ENCODE data around the gene FTCDNL1.
A peak's percentile ranks its signal among the peaks of the same experiment; 100 is the strongest.

FTCDNL1 gene

DNA sequence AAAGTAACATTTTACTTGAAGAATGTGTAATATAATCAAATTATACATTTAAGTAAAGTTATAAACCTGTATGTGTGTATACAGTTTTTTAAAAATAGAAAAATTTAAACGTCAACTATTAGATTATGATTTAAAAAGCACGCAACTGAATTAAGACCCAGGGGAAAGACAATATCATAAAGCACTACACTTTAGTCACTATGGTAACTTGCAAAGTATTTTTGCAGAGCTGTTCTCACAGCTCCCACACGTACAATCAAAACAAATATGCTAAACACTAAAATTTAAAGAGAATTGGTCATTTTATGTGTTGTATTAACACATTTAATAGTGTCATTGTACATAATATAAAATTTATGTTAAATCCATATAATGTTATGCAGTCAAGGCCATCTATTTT, 59.7 kb downstream of the FTCDNL1 start:
- no peak for DNase-seq (ENCODE audit: low read depth)

DNA sequence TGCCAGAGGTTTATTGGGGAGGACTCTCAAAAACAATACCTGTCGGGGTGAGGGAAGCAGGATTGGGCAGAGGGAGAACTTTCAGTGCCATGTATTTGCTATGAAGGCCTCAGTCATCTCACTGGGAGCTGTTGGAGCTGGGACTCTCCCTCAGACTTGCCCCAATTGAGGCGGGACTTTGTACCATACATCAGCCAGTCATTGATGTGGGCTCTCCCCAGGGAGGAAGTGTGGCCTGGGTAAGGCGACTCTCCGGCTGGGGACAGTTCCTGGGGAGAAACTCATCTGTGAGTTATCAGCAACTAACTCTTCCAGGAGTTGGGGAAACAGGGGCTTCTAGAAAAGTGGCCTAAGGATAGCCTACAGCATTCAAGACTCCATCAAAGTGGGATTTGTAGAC, 66.5 kb downstream of the FTCDNL1 start:
- no peak for DNase-seq (ENCODE audit: low read depth)

DNA sequence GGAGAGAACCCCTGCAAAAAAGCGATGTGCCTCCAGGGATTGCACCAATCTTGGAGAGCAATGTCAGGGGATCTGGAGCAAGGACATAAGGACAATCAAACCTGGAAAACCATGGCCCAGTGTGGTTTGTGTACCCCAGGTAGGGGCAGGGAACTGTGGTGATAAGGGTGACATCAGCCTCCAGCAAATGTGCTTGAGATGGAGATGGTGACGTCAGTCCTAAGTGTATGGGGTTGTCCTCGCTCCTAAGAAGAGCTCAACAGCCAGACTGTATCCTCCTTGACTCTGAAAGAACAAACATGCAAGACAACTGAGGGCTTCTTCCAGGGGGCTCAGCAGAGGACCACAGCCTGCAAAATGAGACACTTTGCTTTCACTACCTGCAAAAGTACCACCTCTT, 71.4 kb downstream of the FTCDNL1 start:
- DNase-seq (ENCODE audit: low read depth), result no peak

DNA sequence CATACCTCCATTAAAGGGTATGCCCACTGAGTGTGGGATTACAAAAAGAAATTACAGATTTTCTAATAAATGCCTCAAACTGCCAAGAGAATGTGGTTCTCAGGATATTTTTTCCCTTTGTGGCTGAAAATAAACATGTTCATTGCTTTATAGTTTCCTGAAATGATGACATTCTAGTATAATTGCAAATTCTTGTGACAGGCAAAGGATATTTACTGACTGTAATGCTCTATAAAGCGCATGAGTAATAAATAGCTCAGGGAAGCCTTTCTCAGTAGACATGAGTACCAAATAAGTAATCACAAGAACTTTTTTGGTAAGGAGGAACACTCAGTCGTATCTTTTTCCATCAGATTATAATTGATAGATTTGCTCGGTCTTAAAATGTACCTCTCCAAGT, 72.3 kb downstream of the FTCDNL1 start:
- peak; percentile 9 for DNase-seq (ENCODE audit: low read depth)

DNA sequence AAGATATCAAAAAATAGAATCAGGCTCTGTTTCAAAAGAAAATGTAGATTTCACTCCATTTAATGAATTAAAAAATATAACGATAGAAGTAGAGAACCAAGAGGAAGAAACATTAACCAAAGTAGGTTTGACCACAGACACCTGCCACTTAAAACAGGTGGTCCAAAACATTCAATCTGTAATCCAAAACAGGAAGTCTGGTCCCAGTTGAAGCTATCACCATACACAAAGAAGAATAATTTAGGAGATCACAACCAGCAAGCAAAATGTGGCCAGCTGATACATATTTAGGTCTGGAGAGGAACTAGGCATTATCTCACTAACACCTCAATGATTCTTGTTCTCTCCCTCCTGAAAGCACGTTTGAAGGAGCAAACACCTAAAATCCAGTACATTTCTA, 73.1 kb downstream of the FTCDNL1 start:
- DNase-seq (ENCODE audit: low read depth), result no peak

DNA sequence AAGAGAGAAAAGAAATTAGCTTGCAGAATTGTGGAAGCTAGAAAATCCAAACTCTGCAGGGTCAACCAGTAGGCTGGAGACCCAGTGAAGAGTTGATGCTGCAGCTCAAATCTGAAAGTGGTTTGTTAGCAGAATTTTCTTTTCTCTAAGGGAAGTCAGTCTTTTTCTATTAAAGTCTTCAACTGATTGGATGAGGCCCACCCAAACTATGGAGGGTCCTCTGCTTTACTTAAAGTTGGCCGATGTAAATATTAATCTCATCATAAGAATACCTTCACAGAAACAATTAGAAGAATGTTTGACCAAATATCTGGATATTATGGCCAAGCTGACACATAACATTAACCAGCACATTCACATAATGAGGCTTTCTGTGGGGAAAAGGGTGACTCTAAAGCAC, 73.7 kb downstream of the FTCDNL1 start:
- DNase-seq (ENCODE audit: low read depth), result no peak

DNA sequence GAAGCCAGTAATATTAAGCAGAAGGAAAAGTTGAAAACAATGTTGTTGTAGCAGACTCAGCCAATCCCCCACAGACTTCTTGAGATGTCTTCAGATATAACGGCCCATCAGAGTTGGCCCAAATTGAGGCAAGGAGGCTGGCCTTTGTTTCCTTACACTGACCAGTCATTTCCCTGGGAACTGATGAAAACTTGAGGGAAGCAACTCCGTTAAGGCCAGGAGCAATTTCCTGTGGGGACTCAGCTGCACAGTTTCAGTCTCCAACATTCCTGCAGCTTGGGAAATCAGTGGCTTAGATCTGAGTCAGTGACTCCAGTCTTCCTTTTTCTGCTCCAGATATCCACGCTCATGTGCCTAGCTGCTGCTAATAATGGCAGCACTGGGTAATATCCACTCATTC, 75.7 kb downstream of the FTCDNL1 start:
- peak; percentile 14 for DNase-seq (ENCODE audit: low read depth)

DNA sequence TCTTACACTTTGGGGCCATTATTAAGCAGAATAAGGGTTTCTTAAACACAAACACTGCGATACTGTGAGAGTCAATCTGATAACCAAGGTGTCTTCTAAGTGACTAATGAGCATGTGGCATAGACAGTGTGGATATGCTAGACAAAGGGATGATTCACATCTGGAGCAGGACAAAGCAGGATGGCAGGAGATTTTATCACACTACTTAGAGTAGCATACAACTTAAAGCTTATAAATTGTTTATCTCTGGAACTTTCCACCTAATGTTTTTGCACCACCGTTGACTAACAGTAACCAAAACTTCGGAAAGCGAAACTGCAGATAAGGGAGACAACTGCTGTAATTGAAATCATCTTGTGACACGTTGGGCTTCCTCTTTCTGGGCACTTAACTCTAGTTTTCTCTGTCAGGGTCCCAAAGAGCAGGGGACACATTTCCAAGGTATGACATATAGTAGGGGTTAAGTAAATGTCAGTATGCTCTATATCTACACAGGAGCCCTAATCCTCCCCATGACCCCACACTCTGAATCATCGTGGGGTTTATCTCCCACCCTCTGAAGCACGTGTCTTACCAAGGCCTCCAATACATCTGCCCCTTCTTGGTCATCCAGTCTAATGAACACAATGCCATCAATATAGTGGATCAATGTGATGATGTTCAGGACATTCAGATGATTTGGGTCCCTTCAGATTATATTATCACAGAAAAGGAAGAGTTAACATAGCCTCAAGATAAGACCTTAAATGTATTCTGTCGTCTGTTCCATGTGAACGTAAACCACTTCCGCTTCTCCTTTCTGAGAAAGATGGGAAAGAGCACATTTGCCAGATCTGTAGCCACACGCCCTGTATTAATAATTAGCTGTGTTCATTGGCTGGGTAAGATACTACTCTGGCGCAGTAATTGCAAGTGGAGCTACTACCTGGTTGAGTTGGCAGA, 78.7 kb downstream of the FTCDNL1 start:
- no peak for DNase-seq (ENCODE audit: low read depth)

DNA sequence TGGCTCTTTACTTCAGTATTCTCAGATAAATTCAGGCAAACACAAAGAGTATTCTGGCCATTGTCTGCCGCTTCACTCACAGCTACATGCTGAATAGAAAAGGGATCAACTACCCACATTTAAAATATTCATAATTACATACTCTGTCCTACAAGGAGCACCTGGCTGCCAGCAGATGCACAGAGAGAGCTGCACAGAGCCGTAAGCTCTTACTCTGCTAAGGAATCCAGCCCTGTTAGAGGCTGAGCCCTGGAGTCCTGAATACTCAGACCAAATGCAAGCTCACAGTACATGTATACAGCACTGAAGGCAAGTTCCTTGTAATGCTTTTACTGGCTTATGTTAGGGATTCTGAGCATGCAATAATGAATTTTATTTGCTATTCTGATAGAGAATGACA, 80.3 kb downstream of the FTCDNL1 start:
- no peak for DNase-seq (ENCODE audit: low read depth)

DNA sequence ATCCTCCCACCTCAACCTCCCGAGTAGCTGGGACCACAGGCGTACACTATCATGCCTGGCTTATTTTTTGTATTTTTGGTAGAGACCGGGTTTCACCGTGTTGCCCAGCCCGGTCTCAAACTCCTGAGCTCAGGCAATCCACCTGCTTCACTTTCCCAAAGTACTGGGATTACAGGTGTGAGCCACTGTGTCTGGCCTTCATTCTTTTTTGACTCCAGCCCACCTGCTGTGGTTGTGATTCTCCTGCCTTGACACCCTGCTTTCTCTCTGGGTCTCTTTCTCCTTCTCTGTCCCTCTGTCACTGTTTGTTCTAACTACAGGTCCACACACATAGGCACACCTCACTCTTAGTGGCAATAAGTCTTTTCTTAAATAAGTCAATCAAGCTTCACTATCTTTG, 85.3 kb downstream of the FTCDNL1 start:
- no peak for DNase-seq (ENCODE audit: low read depth)

DNA sequence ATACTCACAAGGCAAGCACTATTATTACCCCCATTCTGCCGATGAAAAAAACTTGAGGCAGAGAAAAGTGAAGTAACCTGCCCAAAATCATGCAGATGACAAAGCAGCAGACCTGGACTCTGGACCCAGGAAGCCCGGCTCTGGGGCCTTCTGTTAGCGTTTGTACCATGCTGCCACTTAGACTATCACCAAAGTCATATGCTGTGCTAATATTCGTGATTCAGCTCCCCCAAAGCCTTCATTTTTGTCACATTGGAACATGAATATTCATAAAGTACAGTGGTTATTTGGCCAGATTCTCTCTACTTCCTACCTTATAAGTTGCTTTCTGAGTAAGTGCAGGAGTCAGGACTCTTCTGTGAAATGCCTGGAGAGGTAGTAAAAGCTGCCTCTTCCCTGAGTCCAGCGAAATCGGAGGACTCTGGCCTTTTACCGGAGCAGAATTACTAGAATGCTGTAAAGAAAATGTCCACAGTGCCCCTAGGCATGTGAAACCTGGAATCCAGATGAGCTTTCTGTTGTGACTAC, 86.7 kb downstream of the FTCDNL1 start:
- DNase-seq (ENCODE audit: low read depth), result no peak

DNA sequence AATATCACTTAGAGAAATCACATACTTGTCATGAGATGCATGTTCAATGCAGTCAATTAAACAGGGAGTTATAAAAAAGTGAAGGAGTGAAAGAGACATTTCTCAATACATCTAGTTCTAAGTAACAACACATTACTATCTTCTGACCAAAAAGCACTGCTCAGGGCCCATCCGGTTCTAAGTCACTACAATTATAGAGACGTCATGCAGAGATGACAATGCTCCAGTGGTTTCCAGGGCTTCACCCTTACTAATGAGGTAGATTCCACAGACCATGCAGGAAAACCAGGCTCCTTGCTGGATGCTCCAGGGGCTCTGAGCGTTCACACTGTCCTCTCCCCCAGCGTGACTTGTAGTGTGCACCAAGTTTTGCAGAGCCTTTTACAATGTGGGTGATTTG, 88.0 kb downstream of the FTCDNL1 start:
- DNase-seq (ENCODE audit: low read depth), result no peak

DNA sequence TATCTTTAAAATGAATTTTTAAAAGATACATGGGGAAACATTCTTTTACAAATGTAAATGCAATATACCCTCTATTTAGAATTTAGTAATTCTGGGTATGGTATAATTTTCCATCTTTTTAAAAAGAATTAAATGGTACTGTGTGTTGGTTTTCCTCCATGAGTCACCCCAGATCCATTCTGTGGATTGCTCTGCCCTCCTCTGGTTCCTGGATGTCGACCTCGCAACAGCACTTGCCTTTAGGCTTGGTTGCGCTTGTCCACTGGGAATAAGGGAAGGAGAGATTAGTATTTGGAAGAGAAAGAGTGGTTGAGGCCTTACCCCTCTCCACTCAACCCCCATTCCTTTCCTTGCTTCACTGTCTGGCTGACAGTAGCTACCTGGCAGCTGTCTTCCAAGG, 90.4 kb downstream of the FTCDNL1 start:
- DNase-seq (ENCODE audit: low read depth), result no peak

DNA sequence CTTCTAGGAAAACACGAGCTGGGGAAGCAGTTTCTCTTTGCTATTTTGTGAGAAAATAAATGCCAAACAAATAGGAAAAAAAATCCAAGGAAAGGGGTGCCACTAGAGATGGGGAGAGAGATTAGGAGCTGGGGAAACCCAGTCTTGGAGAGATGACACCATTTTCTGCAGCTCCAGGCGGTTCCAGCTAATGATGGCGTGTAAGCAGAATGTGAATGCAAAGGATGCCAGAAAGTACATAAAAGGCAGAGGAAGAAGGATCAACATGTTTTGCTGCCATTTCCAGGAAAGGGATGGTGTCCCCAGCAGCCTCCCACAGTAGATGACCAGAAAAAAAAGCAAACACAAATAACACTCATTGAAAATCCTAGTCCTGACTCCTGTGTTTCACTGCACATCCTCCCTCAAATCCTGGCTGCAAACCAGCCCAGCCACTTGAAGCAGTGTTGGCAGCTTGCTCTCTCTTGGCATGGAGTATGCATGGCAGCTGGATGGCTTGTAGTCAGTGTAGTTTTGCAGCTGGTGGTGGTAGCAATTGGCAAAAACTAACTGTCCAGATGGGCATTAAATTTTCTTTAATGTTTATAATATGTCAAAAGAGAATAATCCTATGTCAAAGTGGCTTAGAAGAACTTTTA, 93.6 kb downstream of the FTCDNL1 start:
- no peak for DNase-seq (ENCODE audit: low read depth)

DNA sequence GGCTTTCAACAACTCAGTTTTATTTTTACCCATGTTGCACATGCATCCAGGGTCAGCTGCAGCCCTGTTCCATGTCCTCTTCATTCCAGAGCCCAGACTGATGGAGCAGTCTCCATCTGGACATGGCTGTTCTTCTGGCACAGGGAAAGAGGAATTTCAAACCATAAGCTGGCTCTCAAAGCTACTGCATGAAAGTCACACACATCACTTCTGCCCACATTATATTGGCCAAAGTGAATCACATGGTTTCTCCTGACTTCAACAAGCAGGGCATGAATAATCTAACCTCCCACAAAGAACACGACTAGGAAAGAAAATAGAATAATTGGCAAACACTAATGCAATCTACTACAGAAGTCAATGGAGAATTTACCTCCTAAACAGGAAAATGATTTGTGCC, 94.2 kb downstream of the FTCDNL1 start:
- no peak for DNase-seq (ENCODE audit: low read depth)

DNA sequence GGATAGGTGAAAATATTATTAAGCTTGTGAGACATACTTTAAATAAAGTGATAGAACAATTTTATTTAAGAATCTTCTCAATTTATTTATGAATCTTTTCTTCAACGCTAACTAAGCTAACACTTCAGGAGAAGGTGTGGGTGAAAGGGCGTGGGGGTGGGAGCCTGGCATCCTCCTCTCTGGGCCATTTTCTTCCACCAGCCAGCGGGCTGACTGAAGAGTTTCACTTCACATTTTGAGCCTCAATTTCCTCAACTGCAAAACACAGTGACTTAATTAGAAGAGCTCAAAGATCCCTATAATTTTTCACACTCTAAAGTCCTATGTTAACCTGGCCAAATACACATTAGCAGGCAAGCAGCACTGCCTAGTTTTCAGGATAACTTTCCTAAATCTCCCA, 94.8 kb downstream of the FTCDNL1 start:
- DNase-seq (ENCODE audit: low read depth), result no peak

DNA sequence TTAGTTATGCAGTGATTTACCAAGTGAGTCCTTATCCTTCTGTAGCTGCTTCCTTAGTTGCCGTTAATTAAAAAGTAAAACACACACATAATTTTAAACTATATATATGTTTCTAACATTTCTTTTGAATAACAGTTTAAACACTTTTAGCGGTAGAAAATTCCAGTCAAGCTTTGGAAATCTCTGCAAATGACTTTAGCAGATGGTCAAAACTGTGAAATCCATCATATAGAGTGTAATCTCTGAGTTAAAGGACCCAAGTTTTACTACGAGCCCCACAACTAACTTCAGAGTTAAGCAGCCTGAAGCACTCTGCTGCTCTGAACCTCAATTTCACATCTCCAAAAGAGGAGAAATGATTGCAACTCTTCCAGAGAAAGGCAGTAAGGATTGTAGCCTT, 96.2 kb downstream of the FTCDNL1 start:
- no peak for DNase-seq (ENCODE audit: low read depth)

DNA sequence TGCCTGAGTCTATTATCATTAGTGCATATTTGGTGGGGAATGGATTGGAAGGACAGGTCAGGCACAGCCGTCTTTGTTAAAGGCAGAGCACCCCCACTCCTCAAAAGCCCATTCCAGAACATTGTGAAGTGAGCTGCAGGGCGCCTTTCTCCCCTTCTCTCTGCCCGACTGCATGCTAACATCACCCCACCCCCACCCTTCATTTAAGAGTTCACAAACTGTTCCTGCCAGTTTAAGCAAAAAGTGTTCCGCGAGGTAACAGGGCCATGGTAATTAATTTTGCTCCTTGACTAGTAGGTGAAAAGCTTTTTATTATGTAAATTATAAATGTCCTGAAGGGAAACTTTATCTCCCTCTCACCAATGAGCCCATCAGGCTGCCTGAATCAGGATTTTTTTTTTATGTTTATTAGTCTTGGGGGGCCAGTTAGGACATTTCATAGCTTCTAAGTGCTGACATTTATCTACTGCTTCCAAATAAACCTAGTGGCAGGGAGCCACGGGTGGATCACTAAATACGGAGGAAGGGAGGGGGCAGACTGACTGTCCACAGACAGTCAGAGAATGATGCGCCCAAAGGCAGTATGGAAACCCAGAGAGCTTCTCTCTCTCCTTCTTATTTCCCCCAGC, 99.4 kb downstream of the FTCDNL1 start:
- DNase-seq (ENCODE audit: low read depth), result no peak

DNA sequence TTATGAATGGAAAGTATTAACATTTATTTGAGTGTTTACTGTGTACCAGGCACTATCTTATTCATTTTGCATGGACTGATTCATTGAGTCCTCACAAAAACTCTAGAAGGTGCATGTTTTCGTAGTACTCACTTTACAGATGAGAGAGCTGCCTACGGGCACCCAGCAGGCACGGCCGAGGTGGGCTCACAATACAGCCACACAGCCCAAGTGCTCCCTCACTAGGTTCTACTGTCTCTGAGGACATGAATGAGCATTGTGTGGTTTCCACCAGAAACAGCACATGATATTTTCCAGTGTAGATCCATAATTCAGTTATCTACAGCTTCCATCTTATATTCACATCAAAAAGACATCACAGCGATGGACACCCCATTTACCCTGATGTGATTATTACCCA, 101.4 kb downstream of the FTCDNL1 start:
- no peak for DNase-seq (ENCODE audit: low read depth)

DNA sequence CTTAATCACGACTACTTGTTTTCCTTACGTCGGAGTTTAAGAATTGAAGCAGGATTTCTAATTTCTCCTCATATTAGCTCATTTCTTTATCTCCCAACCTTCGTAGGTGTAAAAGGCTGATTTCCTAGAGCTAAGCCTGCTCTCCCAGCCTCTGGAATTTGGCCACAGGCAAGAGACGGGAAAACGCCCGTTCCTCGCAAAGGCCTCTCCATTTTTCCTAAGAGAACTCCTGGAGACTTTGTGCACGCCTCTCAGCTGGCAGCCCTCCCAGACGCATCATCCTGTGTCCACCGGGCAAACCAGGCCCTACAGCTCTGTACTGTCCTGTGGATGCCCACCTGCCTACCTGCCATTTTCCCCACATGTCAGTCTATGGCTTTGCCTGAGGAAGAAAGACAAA, 106.3 kb downstream of the FTCDNL1 start:
- DNase-seq (ENCODE audit: low read depth), result no peak

DNA sequence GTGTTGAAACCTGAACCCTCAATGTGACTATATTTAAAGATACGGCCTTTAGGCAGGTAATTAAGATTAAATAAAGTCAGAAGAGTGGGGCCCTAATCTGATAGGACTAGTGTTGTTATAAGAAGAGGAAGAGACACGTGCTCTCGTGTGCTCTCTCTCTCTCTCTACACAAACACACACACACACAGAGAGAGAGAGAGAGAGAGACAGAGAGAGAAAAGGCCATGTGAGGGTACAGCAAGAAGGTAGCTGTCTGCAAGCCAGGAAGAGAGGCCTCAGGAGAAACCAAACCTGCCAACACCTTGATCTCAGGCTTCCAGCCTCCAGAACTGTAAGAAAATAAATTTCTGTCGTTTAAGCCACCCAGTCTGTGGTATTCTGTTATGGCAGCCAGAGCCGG, 106.7 kb downstream of the FTCDNL1 start:
- no peak for DNase-seq (ENCODE audit: low read depth)

DNA sequence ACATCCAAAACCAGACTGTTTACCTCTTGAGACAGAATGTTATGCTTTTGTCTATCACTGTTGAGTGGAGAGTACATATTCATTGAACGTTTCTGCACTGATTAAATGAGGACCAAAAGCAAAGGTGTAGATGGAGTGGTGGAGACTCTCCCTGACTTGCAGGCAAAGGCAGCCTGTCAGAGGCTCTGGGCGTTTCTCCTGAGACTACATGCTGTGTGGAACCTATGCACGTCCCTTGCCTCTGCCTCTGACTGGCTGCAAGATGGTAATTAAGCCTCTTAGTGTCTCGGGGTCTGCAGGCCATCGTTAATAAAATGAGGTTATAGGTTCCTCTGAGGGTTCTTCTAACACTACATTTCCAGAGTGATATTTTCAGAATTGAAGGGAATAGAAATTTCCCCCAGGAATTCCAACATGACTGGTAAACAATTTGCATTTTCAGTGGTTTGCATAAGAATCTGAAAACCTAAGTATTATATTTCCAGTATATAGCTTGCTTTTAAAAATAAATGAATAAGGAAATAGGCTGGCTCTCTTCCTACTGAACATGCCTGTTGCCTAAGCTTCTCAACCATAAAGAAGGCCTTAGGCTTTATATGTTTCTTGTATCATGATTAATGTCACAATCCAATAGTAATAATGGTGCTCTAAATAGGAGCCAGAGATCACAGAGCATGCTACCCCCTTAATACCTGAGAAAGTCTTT, 107.4 kb downstream of the FTCDNL1 start:
- DNase-seq (ENCODE audit: low read depth), result no peak
